CD4-positive, alpha-beta T cell treated with Interleukin-10 for 1 hour (primary cell): ENCODE results near the gene KDM5A.

Source experiments
- DNase-seq: peaks from one replicate; pipeline ENCODE4 v3.0.0-alpha.2; 2020

The KDM5A gene

GRCh38 chr12:271161-271560 is 118.0 kb downstream of the KDM5A start:
- no peak for DNase-seq

DNA sequence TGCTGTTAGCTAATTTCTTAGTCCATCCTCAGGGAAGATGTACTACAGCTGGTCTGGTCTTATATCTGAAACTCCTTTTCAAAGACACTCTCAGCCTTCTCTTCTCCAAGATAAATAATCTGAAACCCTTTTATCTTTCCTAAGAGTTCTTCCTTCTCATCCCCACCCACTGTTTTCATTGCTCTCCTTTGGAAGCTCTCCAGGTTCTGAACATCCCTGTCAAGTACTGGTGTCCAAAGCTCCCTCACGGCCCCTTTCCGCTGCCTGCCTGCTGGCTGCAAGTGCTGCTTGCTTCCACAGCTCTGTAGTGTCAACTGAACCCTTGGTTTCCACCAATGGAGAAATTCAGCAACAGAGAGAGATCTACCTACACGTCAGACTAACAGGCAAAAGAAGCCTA is 119.9 kb downstream of the KDM5A start:
- no peak for DNase-seq

DNA sequence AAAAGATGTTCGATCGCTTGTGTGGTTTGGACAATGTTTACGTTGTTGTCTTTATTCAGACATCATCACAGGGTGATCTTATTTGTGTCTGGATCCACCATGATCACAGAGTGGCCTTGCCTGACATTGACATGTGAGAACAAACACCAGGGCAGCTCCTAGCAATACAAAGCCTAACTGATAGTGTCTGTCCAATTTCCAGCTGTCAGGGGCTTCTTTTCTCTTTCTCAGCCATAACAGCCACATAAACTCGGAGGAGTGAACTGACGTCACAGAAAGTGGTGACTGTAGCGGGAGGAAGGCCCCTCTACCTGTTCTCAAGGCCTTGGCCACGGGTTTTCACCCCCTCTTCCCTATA is 120.7 kb downstream of the KDM5A start:
- no peak for DNase-seq

DNA sequence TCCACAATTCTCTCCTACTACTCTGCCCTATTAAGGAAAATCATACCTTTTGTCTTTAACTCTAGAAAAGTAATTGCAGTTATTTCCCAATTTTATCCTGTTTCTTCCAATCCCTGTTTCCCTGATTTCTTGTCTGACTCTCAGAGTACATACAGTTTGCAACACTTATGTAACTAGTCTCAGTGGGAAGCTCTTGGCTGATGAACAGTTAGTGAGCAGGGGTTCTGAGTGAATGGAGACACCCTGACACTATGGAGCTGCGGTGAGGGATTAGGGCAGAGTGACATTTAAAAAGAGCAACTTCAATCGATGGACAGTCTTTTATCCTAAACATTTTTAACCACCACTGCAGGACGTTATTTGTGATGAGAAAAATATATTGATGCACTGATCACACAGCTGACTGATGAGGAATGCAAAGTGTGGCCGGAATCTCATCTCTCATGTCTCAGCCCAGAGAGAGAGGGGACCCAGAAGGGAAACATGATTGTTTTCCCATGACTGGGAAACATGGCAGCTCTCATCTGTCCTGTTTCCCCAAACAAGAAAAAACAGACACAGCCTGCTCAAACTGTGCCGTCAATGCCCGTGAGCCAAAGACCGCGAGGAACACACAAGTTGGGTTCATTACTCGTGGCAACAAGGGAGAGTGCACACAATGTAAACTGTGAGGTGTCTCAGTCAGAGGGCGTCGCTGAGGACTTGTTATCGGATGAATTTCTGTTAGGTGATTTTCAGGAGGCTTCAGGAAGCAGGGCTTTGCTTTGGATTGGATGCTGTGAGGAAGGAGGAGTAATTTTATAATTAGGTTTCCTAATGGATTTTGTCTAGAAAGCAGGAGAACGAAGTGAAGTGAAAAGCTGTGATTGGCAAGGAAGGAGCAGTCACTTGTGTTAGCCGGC is 121.3 kb downstream of the KDM5A start:
- DNase-seq = no peak

DNA sequence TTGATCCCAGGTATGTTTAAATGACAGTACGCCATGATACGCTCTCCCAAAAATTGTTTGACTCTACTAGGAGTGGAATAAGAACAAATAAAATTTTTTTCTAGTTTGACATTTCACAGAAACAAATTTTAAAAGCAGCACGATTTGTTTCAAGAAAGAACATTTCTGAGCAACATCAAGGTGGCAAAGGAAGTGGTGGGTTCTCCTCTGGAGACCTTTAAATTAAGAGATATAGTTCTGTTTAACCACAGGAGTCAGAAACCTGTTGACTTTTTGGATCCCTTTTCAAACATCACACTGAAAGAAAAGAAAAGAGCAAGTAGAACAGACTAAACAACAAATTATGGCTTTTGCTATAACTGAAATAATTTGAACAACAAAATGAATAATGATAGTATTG is 124.0 kb downstream of the KDM5A start:
- DNase-seq = no peak

DNA sequence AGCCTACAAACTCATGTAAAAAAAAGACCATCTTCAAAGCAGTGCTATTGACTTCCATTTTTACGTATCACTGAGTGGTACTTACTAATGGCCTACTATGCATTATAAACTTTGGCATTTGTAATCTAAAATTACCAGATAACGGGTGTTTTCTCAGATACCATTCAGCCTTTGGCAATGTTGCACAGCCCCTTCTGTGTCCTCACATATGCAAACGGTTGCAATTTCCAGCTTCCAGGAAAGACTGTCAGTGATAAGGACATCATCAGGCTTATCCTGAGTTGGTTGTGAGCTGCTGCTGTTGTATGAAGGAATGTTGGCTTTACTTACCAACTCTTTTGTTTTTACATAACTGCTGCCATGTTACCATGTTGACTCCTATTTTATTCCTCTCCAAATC is 124.9 kb downstream of the KDM5A start:
- no peak for DNase-seq

- DNase-seq = no peak
Observed at GRCh38 chr12:263574-263973, 125.5 kb downstream of the KDM5A start.

GRCh38 chr12:262817-263216 is 126.3 kb downstream of the KDM5A start, which contains the start of gene SLC6A13:
TSS of gene SLC6A13 (minus strand) at chr12:262836. CDS start at chr12:260052, 2,784 bp downstream.
- DNase-seq = no peak

DNA sequence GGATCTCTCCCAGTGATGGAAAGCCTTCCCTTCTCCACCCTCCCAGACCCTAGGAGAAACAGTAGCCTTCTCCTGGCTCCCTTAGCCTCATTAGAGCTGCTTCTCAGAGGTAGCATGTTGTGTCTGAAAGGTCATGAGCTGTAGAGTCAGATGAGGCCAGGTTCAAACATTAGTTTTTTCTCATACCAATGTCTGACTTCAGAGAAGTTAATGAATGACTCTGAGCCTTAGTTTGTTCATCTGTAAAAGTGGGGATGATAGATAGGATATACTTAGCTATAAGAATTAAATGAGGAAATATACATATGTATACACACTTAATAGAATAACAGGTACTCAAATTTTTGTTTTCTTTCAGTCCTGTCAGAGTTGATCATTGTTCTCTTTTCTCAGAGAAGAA is 127.0 kb downstream of the KDM5A start:
- DNase-seq = no peak

GRCh38 chr12:257521-258321 is 131.4 kb downstream of the KDM5A start:
- no peak for DNase-seq

GRCh38 chr12:256958-257357 is 132.2 kb downstream of the KDM5A start:
- DNase-seq = no peak

- DNase-seq = no peak
Observed at GRCh38 chr12:256225-256624, 132.9 kb downstream of the KDM5A start.

GRCh38 chr12:254912-255311 is 134.2 kb downstream of the KDM5A start:
- DNase-seq = no peak

DNA sequence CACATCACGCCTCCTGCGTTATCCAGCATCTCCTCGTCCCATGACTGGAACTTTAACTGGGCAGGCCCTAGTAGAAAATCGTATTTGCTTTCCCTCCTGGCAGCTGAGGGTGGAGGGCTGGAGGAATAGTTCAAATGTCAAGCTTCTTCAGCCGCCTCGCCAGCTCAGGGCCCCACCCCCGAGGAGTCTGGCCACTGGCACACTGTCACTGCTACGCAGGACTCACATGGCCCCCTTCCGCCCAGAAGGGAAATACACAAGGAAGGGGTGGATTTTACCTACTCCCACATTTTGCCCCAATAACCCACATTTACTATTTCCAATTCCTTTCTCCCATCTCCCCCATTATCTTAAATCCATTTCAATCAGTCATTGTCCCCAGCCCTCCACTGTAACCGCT is 135.1 kb downstream of the KDM5A start:
- no peak for DNase-seq

DNA sequence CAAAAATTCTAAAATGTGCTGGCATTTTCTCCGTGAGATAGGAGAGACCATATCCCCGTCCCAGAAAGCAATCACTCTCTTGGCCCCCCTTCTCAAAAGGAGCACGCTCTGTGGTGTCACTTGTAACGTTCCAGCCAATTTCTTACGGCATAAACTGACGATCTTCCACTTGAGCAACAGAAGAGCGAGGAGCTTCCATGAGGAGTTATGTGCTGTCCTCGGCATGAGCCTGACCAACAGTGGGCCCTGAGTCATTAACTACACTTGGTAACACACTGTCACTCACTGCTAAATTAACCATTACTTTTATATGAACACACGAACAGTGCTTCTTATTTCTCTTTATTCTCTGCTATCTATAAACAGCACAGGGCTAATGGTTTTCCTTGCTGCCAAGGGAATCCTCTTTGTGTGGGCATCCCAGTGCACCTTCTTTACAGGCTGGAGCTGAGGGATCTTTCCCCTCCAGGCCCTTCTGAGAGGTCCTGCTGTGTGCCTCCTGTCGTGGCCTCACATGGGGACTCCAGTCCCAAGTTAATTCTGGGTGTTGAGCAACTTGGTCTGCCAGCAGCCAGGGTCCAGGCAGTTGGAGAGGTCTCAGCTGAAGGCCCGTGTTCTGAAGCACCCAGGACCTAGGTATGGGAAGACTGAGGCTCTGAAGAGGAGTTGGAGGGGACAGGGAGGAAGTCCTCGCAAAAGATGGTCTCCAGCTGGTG is 135.8 kb downstream of the KDM5A start:
- DNase-seq = no peak

DNA sequence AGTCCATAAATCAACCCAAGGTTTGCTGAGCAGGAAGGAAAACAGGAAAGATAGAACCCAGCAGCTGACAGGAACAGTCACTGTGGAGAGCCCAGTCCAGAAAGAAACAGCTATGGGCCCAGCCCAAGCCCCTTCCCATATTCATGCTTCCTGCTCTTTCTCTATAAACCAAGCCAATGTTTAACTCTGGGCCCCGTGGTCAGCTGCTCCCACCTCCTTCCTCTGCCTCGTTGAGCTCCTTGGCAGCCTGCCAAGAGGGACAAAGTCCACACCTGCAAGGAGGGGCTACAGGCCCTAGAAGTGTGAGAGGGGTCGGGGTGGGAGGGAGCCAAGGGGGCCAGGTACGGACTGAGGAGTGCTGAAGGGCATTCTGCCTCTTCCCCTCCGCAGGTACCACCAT is 136.5 kb downstream of the KDM5A start:
- DNase-seq = no peak

- DNase-seq = no peak
Observed at GRCh38 chr12:247271-247670, 141.8 kb downstream of the KDM5A start.

- no peak for DNase-seq
Observed at GRCh38 chr12:243381-243780, 145.7 kb downstream of the KDM5A start.

DNA sequence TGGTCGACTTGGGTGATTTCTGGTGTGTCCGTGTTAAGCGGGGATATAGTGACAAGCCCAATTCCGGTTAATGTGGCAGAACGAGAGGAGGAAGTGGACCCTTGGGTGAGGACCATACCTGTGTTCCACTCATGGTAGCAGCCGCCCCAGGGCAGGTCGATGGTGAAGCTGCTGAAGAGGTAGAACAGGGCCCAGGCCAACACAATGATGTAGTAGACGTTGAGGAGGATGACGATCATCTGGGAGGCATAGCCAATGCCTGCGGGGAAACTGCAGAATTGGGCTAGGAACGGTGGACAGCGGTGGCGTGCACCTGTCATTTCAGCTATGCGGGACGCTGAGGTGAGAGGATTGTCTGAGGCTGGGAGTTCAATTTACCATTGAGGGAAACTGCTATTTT is 146.6 kb downstream of the KDM5A start:
- DNase-seq = no peak

DNA sequence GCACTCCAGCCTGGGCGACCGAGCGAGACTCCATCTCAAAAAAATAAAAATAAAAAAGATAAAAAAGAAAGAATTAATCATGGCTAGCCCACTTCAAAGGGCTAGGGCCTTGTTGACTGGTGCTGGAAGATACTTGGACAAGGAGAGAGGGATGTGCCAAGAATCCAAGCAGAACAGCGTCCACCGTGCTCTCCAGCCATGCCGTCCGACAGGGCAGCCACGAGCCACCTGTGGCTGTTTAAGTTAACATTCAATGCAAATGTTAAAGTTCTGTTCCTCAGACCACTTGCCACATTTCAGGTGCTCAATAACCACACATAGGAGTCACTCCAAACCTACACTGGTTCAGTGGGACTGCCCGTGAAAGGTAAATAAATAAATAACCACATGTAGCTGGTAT is 147.9 kb downstream of the KDM5A start:
- no peak for DNase-seq

- DNase-seq = no peak
Observed at GRCh38 chr12:240566-240965, 148.6 kb downstream of the KDM5A start.

- DNase-seq = no peak
Observed at GRCh38 chr12:238736-239398, 150.3 kb downstream of the KDM5A start.

DNA sequence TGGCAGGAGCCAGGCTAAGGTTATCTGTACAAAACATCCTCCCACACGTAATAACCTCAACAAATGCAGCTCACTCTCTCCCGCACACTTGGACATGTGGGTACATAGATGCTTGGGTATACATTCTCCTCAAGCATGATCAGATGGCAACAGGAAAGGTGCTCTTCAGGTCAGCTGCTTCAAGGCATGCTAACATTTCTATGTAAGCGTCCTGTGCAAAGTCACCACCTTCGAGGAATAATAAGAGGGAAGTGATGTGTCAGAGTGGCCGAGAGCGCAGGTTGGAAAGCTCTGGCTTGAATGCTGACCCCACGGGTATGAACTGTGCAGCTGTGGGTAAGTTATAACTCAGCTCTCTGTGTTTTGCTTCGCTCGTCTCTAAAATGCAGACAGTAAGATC is 151.0 kb downstream of the KDM5A start:
- DNase-seq = no peak
